ENCODE measurements around the gene LARGE2. TPM values are rescaled to one million over a fixed set of nuclear protein-coding genes. Genes with fewer than 3 reads are reported as not detected.

The LARGE2 gene
- total and polyA plus RNA-seq, 2 donors (not counting 3 experiments of a cell fraction or from before 2014, with no cell fraction given), result 0.06 TPM; not detected in 1

- FAIRE-seq (no peak), DNase-seq (ENCODE audit: low read depth, low spot score) (no peak)
- peaks cover 0 to 8% of the 10 kb centered on the region in 2 experiments for H3K36me3 ChIP-seq (ENCODE audit: control insufficient read depth in 2 of 2, extremely low read depth in 1 of 2, insufficient read depth in 2 of 2, low read length in 2 of 2)
- H3K27ac ChIP-seq (ENCODE audit: insufficient read depth, low read depth, low read length), result no peak overlapping the region
- peaks cover 13 to 30% of the 10 kb centered on the region in 2 experiments for H3K27me3 ChIP-seq (ENCODE audit: control insufficient read depth in 2 of 2, insufficient read depth in 2 of 2, low read length in 2 of 2)
- no peak overlapping the region for H3K4me2 ChIP-seq (ENCODE audit: insufficient read depth, low read length)
- POLR2A ChIA-PET, result no interaction called here
- H3K9me3 ChIP-seq (replicated peaks; ENCODE audit: control insufficient read depth, insufficient read depth, low read length), result no peaks in the 10 kb centered on the region
- CTCF ChIA-PET, result no interaction called here
- H3K79me2 ChIP-seq (ENCODE audit: control insufficient read depth, insufficient read depth, low read length), result peaks cover 10% of the 10 kb centered on the region
- no peak overlapping the region for H3K4me3 ChIP-seq (replicated peaks in 1 of 3; ENCODE audit: insufficient read depth in 1 of 3, low read depth in 1 of 3, low read length in 3 of 3)
- no TSS peak for BruUV-seq (replicated peaks)
- H2AFZ ChIP-seq (ENCODE audit: low read depth, low read length), result no peak overlapping the region
- H3K9me1 ChIP-seq (replicated peaks; ENCODE audit: control insufficient read depth, extremely low read depth, insufficient read depth, low read length), result no peaks in the 10 kb centered on the region
- no peak overlapping the region for H3K9ac ChIP-seq (replicated peaks; ENCODE audit: extremely low read depth, insufficient read depth, low read length)
- no peak for TF ChIP-seq GATA2 (IDR thresholded peaks at IDR 0.05; ENCODE audit: insufficient read depth, insufficient read length, low read depth, low read length)
- TF ChIP-seq EZH2 (IDR thresholded peaks at IDR 0.05; ENCODE audit: borderline replicate concordance, low read depth, low read length, severe bottlenecking), result no peak
- TF ChIP-seq POLR2AphosphoS5 (IDR thresholded peaks at IDR 0.05; ENCODE audit: insufficient read depth, low read depth, low read length), result no peak
- no peak for TF ChIP-seq POLR2A (IDR thresholded peaks at IDR 0.05; ENCODE audit: low read depth, low read length)
- TF ChIP-seq FOS (IDR thresholded peaks at IDR 0.05; ENCODE audit: borderline replicate concordance, insufficient read depth, low read length), result no peak
- no peak for TF ChIP-seq JUN (IDR thresholded peaks at IDR 0.05; ENCODE audit: borderline replicate concordance, insufficient read depth, insufficient read length, low read depth)
- TF ChIP-seq CTCF (IDR thresholded peaks at IDR 0.05; ENCODE audit: extremely low read depth in 1 of 2, insufficient read depth in 1 of 2, low read depth in 1 of 2, low read length in 2 of 2), result no peak
- TF ChIP-seq MYC (IDR thresholded peaks at IDR 0.05; ENCODE audit: low read depth, low read length), result no peak
- TF ChIP-seq MAX (IDR thresholded peaks at IDR 0.05; ENCODE audit: insufficient read depth, insufficient read length), result no peak
- H3K4me1 ChIP-seq (ENCODE audit: control insufficient read depth, extremely low read depth, insufficient read depth, low read length), result peaks cover 10% of the 10 kb centered on the region
- dilution Hi-C loops (cut with MboI; ENCODE audit: extremely low pct_ligation_motif_present, low sequenced_read_pairs), result no loop called here
- H4K20me1 ChIP-seq (replicated peaks; ENCODE audit: control insufficient read depth, extremely low read depth, insufficient read depth, low read length), result no peaks in the 10 kb centered on the region
- intact Hi-C loops (cut with micrococcal nuclease), result loop anchor here (2.0 kb wide), 1 partner anchor 73 kb away; the partner anchor contains the start of gene CRY2
Observed at GRCh38 chr11:45919806-45920530, 2.5 kb upstream of the LARGE2 start.

Measured in endothelial cell of umbilical vein (primary cell).